GM23338 (cell line): ENCODE measurements around the gene TMEM63C. TPM values are rescaled to one million over a fixed set of nuclear protein-coding genes. Genes with fewer than 3 reads are reported as not detected.

Source experiments
- ATAC-seq: fragments of 200-7000 bp; cut with Tn5 transposase; 3 replicates; pipeline ENCODE4 v1.9.1; 2020
- DNase-seq: peaks from one replicate; pipeline ENCODE4 v3.0.0-alpha.2; 2015; ENCODE audit warnings: low spot score
- H2AFZ ChIP-seq: fragments of 200-600 bp; sonication (generic); 2 replicates; pipeline ENCODE4 v1.8.0; 2016; ENCODE audit warnings: antibody characterized with exemption, mild to moderate bottlenecking, moderate library complexity
- H3F3A ChIP-seq: fragments of 200-600 bp; sonication (generic); replicated peaks from 2 replicates; pipeline ENCODE4 v1.8.0; 2017; ENCODE audit warnings: antibody characterized with exemption, mixed run types, low read depth
- H3K27ac ChIP-seq: fragments of 200-600 bp; sonication (generic); 2 replicates; pipeline ENCODE4 v1.6.1; 2016; ENCODE audit warnings: low read depth
- H3K27me3 ChIP-seq: fragments of 200-600 bp; sonication (generic); 2 replicates; pipeline ENCODE4 v1.8.0; 2016; ENCODE audit warnings: mild to moderate bottlenecking, mixed run types, moderate library complexity; ENCODE audit not compliant: insufficient read depth
- H3K36me3 ChIP-seq: fragments of 200-600 bp; sonication (generic); 2 replicates; pipeline ENCODE4 v1.8.0; 2016; ENCODE audit warnings: mild to moderate bottlenecking; ENCODE audit not compliant: insufficient read depth
- H3K4me1 ChIP-seq: fragments of 200-600 bp; sonication (generic); 2 replicates; pipeline ENCODE4 v1.8.0; 2016; ENCODE audit warnings: mild to moderate bottlenecking, moderate library complexity; ENCODE audit not compliant: insufficient read depth
- H3K4me2 ChIP-seq: fragments of 200-600 bp; sonication (generic); 2 replicates; pipeline ENCODE4 v1.7.1; 2017; ENCODE audit warnings: mixed run types
- H3K4me3 ChIP-seq: fragments of 200-600 bp; sonication (generic); 2 replicates; pipeline ENCODE4 v1.6.1; 2016; ENCODE audit warnings: mixed run types
- H3K79me2 ChIP-seq: fragments of 200-600 bp; sonication (generic); replicated peaks from 2 replicates; pipeline ENCODE4 v1.8.0; 2017; ENCODE audit warnings: mild to moderate bottlenecking; ENCODE audit not compliant: insufficient read depth
- H3K9me2 ChIP-seq: fragments of 200-600 bp; sonication (generic); 2 replicates; pipeline ENCODE4 v1.8.0; 2017; ENCODE audit not compliant: insufficient read depth
- H4K20me1 ChIP-seq: fragments of 200-600 bp; sonication (generic); replicated peaks from 2 replicates; pipeline ENCODE4 v1.8.0; 2017; ENCODE audit warnings: mild to moderate bottlenecking; ENCODE audit not compliant: insufficient read depth
- H3K27ac Mint-ChIP-seq: 2 replicates; pipeline ENCODE4 v1.8.0; 2020; ENCODE audit warnings: inconsistent platforms, mild to moderate bottlenecking, moderate library complexity, mixed read lengths
- H3K27me3 Mint-ChIP-seq: 3 replicates; pipeline ENCODE4 v1.8.0; 2022; ENCODE audit warnings: low read depth, mild to moderate bottlenecking, moderate library complexity, mixed read lengths, inconsistent platforms; ENCODE audit not compliant: insufficient read depth, poor library complexity
- H3K36me3 Mint-ChIP-seq: 3 replicates; pipeline ENCODE4 v1.8.0; 2021; ENCODE audit warnings: low read depth, mild to moderate bottlenecking, inconsistent platforms, moderate library complexity, mixed read lengths
- H3K4me1 Mint-ChIP-seq: 3 replicates; pipeline ENCODE4 v1.8.0; 2020; ENCODE audit warnings: mild to moderate bottlenecking, inconsistent platforms, mixed read lengths
- H3K4me3 Mint-ChIP-seq: 3 replicates; pipeline ENCODE4 v1.8.0; 2021; ENCODE audit warnings: moderate library complexity, mild to moderate bottlenecking, inconsistent platforms, mixed read lengths
- H3K9me3 Mint-ChIP-seq: 3 replicates; pipeline ENCODE4 v1.8.0; 2020; ENCODE audit warnings: moderate library complexity, mild to moderate bottlenecking, inconsistent platforms, mixed read lengths
- CTCF ChIP-seq, 2 experiments: fragments of 200-600 bp in 1 of 2; sonication (generic) in 1 of 2; conservative IDR thresholded peaks; 2 replicates each; pipeline versions ENCODE4 v1.5.1 to v1.6.1; 2016 to 2017; ENCODE audit warnings: antibody characterized with exemption in 2 of 2, low read depth in 2 of 2, mild to moderate bottlenecking in 2 of 2, moderate library complexity in 1 of 2
- EZH2phosphoT487 ChIP-seq: fragments of 200-600 bp; sonication (generic); IDR thresholded peaks from one replicate; pipeline ENCODE4 v1.8.1; 2018; ENCODE audit warnings: antibody characterized with exemption; ENCODE audit not compliant: unreplicated experiment
- POLR2AphosphoS5 ChIP-seq: IDR thresholded peaks from 2 replicates; pipeline ENCODE4 v1.6.1; 2016; ENCODE audit warnings: antibody characterized with exemption, low read depth
- REST ChIP-seq: IDR thresholded peaks from one replicate; pipeline ENCODE4 v1.6.1; 2018; ENCODE audit warnings: antibody characterized with exemption; ENCODE audit not compliant: unreplicated experiment
- STAT1 ChIP-seq: IDR thresholded peaks from one replicate; pipeline ENCODE4 v1.6.1; 2016; ENCODE audit warnings: antibody characterized with exemption; ENCODE audit not compliant: unreplicated experiment
- ZNF331 ChIP-seq: fragments of 250-450 bp; sonication (Bioruptor Pico); IDR thresholded peaks from 2 replicates; pipeline ENCODE4 v1.5.0; 2020; ENCODE audit warnings: low read depth, mild to moderate bottlenecking, moderate library complexity
- polyA plus RNA-seq: library from polyadenylated mRNA; unstranded; fragments of >200 nt; fragmentation: Nextera tagmentation; extraction: Ambion mirVana; gene quantifications from 2 replicates; pipeline ENCODE4 v1.2.1, GENCODE V29; 2016
- total RNA-seq: library from RNA; depleted of rRNA; stranded (reverse); fragments of >200 nt; shearing (Covaris generic); gene quantifications from 2 replicates; pipeline ENCODE4 v1.2.3, GENCODE V29; 2014

TMEM63C gene
- total and polyA plus RNA-seq, 2 experiments from 2014 or later, result 2.1 to 6.3 TPM

- TF ChIP-seq REST (no peak), POLR2AphosphoS5 (no peak), ZNF331 (no peak), STAT1 (no peak)
Observed at GRCh38 chr14:77281852-77282410, 100.3 kb downstream of the TMEM63C start (continued).

- H2AFZ ChIP-seq, result no peak overlapping the region
- peaks cover 36% of the 10 kb centered on the region for H3K36me3 Mint-ChIP-seq
Observed at GRCh38 chr14:77284066-77284465, 102.5 kb downstream of the TMEM63C start.

More at GRCh38 chr14:77284066-77284465, 102.5 kb downstream of the TMEM63C start:
- no peak overlapping the region for H3K4me2 ChIP-seq
- H4K20me1 ChIP-seq, result no peaks in the 10 kb centered on the region; the same call in 1 of the 2 replicates
- H3K9me3 Mint-ChIP-seq, result no peaks in the 10 kb centered on the region
- ATAC-seq (no peak), DNase-seq (no peak)
- H3K79me2 ChIP-seq, result no peaks in the 10 kb centered on the region
- H3K27me3 Mint-ChIP-seq, result no peaks in the 10 kb centered on the region
- H3K27ac Mint-ChIP-seq, result no peak overlapping the region
- TF ChIP-seq CTCF (conservative IDR thresholded peaks at IDR 0.05; ENCODE audit: low read depth in 2 of 2), result no peak
- no peak for TF ChIP-seq STAT1
- no peak for TF ChIP-seq EZH2phosphoT487
- TF ChIP-seq ZNF331, result no peak
- no peaks in the 10 kb centered on the region for H3F3A ChIP-seq
- H3K4me1 ChIP-seq, result no peaks in the 10 kb centered on the region
- no peaks in the 10 kb centered on the region for H3K9me2 ChIP-seq
- no peaks in the 10 kb centered on the region for H3K4me1 Mint-ChIP-seq
- no peak overlapping the region for H3K4me3 ChIP-seq
- no peaks in the 10 kb centered on the region for H3K27me3 ChIP-seq
- H3K27ac ChIP-seq, result no peak overlapping the region
- no peak overlapping the region for H3K4me3 Mint-ChIP-seq
- H3K36me3 ChIP-seq, result peaks cover 17% of the 10 kb centered on the region
